MM.1S (cell line): Measurements from ENCODE around the gene PWWP2B.

Experiments used
- CTCF ChIP-seq: fragments of 300-600 bp; sonication (generic); IDR thresholded peaks from 2 replicates; pipeline ENCODE4 v1.5.1; 2016; ENCODE audit warnings: antibody characterized with exemption, low read length, mixed read lengths
- EZH2 ChIP-seq: fragments of 300-600 bp; sonication (generic); optimal IDR thresholded peaks from 2 replicates; pipeline ENCODE3; 2017; ENCODE audit warnings: low read depth, mild to moderate bottlenecking, antibody characterized with exemption, low read length, mixed read lengths
- EZH2phosphoT487 ChIP-seq: fragments of 300-600 bp; sonication (generic); IDR thresholded peaks from 2 replicates; pipeline ENCODE4 v1.6.1; 2018; ENCODE audit warnings: antibody characterized with exemption, low read length

DNA sequence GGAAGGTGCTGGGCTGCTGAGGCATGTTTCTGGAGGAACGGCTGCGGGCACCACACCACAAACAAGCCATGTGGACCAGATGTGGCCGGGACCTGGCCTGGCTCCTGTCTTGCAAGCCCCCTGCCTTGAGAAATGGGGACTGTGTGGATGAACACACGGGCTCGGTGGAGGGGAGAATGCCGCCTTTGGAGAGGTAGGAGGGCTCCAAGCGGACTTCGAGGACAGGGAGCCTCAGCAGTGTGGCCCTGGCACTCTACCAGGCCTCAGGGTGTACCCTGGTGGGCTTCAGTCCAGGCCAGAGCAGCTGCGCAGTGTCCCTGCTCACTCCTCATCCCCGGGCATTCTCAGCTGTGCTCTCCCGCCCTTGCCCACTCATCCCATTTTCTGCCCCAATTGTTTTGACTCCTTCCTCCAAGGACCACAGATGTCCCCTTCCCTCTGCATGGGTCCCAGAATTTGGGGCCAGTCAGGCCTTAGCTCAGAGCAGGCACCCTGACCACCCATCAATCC is 31.5 kb downstream of the PWWP2B start:
- TF ChIP-seq CTCF: no peak
- TF ChIP-seq EZH2: no peak
- no peak for TF ChIP-seq EZH2phosphoT487
